Neutrophil (primary cell): ENCODE results near the gene ARID1A.
A peak's percentile ranks its signal among the peaks of the same experiment; 100 is the strongest.

Source experiments
- H3K27ac ChIP-seq: fragments of 200-600 bp; sonication (generic); 2 replicates; pipeline ENCODE4 v1.5.1; 2016; ENCODE audit warnings: mild to moderate bottlenecking, moderate library complexity
- H3K27me3 ChIP-seq: fragments of 200-600 bp; sonication (generic); 2 replicates; pipeline ENCODE4 v1.6.0; 2016; ENCODE audit warnings: mild to moderate bottlenecking
- H3K36me3 ChIP-seq: fragments of 200-600 bp; sonication (generic); 2 replicates; pipeline ENCODE4 v1.5.1; 2017
- H3K4me1 ChIP-seq, 2 experiments: fragments of 200-600 bp in 1 of 2; sonication (generic) in 1 of 2; 1 replicate in 1 of 2; 2 replicates in 1 of 2; pipeline versions ENCODE4 v1.5.1 to v1.6.1; 2013 to 2016; ENCODE audit warnings: low read depth in 1 of 2, low read length in 1 of 2, mild to moderate bottlenecking in 1 of 2, moderate library complexity in 1 of 2; ENCODE audit not compliant: control insufficient read depth in 1 of 2, insufficient read depth in 1 of 2
- H3K4me3 ChIP-seq, 2 experiments: fragments of 200-600 bp in 1 of 2; sonication (generic) in 1 of 2; 1 replicate in 1 of 2; 2 replicates in 1 of 2; pipeline ENCODE4 v1.5.1; 2013 to 2016; ENCODE audit warnings: low read depth in 1 of 2, low read length in 1 of 2, mild to moderate bottlenecking in 1 of 2, moderate library complexity in 1 of 2
- H3K9me3 ChIP-seq: fragments of 200-600 bp; sonication (generic); 2 replicates; pipeline ENCODE4 v1.5.1; 2016
- CTCF ChIP-seq: fragments of 200-600 bp; sonication (generic); IDR thresholded peaks from 2 replicates; pipeline ENCODE4 v1.5.1; 2016; ENCODE audit warnings: antibody characterized with exemption

Gene ARID1A

GRCh38 chr1:26706315-26706714, 10.5 kb downstream of the ARID1A start:
- no peaks in the 10 kb centered on the region for H3K27me3 ChIP-seq
- no peaks in the 10 kb centered on the region for H3K36me3 ChIP-seq
- H3K4me3 ChIP-seq: no peak overlapping the region
- no peaks in the 10 kb centered on the region for H3K9me3 ChIP-seq
- peaks cover 61 to 65% of the 10 kb centered on the region in 2 experiments for H3K4me1 ChIP-seq
- TF ChIP-seq CTCF: no peak
- H3K27ac ChIP-seq: peak overlapping the region; percentile 62

- Histone ChIP-seq H3K4me1 (peaks cover 25 to 30% of the 10 kb centered on the region in 2 experiments), H3K27ac (peak overlapping the region; percentile 37), H3K36me3 (no peaks in the 10 kb centered on the region)
These were observed 15.0 kb downstream of the ARID1A start for GRCh38 chr1:26710811-26711210.

GRCh38 chr1:26711777-26712176, 16.0 kb downstream of the ARID1A start:
- Histone ChIP-seq H3K9me3 (no peaks in the 10 kb centered on the region), H3K27me3 (no peaks in the 10 kb centered on the region), H3K27ac (peak overlapping the region; percentile 16), H3K4me1 (peaks cover 18 to 26% of the 10 kb centered on the region in 2 experiments), H3K4me3 (no peak overlapping the region), H3K36me3 (no peaks in the 10 kb centered on the region)
- no peak for TF ChIP-seq CTCF

More at GRCh38 chr1:26710811-26711210, 15.0 kb downstream of the ARID1A start:
- H3K27me3 ChIP-seq: no peaks in the 10 kb centered on the region
- no peak for TF ChIP-seq CTCF
- no peak overlapping the region for H3K4me3 ChIP-seq
- H3K9me3 ChIP-seq: no peaks in the 10 kb centered on the region

- H3K9me3 ChIP-seq: no peaks in the 10 kb centered on the region
- peaks cover 24 to 41% of the 10 kb centered on the region in 2 experiments for H3K4me1 ChIP-seq
- peak overlapping the region; percentile 65 for H3K27ac ChIP-seq
- no peaks in the 10 kb centered on the region for H3K36me3 ChIP-seq
- no peak for TF ChIP-seq CTCF
- no peak overlapping the region for H3K4me3 ChIP-seq
- H3K27me3 ChIP-seq: no peaks in the 10 kb centered on the region
These were observed 21.2 kb downstream of the ARID1A start for GRCh38 chr1:26717017-26717491.

GRCh38 chr1:26719205-26719604, 23.4 kb downstream of the ARID1A start:
- H3K27ac ChIP-seq: peak overlapping the region; percentile 65
- no peaks in the 10 kb centered on the region for H3K27me3 ChIP-seq
- no peaks in the 10 kb centered on the region for H3K36me3 ChIP-seq
- TF ChIP-seq CTCF: no peak
- H3K4me3 ChIP-seq: no peak overlapping the region
- peaks cover 36 to 55% of the 10 kb centered on the region in 2 experiments for H3K4me1 ChIP-seq
- no peaks in the 10 kb centered on the region for H3K9me3 ChIP-seq
